Esophagus muscularis mucosa (tissue), 3 donors: ENCODE data around the gene CTTNBP2NL.

Experiments used
- POLR2A ChIP-seq: fragments of 450-650 bp; IDR thresholded peaks from one replicate; pipeline ENCODE4 v1.6.1; 2017; ENCODE audit warnings: antibody characterized with exemption, moderate library complexity, mild to moderate bottlenecking, low read depth
- POLR2AphosphoS5 ChIP-seq, 2 donors: sonication (generic); formaldehyde crosslinking; IDR thresholded peaks; one replicate each; pipeline ENCODE4 v1.6.1; 2017; ENCODE audit warnings: antibody characterized with exemption in 2 of 2
- TF ChIP-seq, protein P1 (sequence below), 3 experiments: fragments of 200-600 bp in 2 of 3; fragments of 450-650 bp in 1 of 3; sonication (generic) in 2 of 3; IDR thresholded peaks; one replicate each; pipeline ENCODE4 v1.5.1; 2017 to 2019; ENCODE audit warnings: antibody characterized with exemption in 3 of 3, mild to moderate bottlenecking in 2 of 3, moderate library complexity in 1 of 3

DNA sequence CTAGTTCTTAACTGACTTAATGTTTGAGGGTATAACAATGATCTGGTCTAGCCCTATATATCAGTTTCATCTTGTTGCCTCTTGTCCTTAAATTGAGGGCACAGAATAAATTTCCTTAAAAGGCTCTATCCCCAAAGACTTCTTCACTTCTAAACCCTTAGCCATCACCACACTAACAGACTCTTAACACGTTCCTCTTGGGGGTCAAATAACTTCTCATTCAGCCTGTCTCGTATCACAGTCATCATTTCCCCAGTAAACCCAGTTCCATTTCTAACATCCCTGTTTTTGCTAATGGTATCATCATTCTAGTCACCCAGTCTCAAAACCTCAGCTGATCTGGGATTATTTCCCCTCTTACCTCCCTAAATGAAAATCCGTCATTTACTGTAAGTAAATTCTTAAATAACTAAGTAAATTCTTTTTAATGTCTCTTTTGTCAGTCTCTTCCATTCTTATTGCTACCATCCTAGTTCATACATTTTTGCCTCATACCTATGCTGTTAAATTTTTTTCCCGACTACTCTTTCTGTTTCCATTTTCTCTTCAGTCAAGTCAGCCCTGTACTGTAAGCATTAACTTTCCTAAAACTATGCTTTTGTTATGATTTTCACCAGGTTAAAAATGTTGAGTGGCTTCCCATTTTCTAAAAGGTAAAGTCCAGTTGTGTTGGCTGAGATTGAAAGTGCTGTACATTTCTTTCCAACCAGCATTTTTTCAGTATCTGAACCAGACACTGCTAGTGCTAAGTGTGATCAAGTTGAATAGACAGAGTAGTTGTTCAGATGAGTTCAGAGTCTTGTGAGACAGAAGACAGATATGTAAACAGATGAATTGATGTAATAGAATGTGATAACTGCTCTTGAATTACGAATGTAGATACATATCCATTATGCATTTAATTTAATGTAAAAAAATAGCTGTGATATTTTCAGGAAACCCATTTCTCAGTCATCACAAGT, 6.9 kb downstream of the CTTNBP2NL start:
- TF ChIP-seq, protein P1, sequence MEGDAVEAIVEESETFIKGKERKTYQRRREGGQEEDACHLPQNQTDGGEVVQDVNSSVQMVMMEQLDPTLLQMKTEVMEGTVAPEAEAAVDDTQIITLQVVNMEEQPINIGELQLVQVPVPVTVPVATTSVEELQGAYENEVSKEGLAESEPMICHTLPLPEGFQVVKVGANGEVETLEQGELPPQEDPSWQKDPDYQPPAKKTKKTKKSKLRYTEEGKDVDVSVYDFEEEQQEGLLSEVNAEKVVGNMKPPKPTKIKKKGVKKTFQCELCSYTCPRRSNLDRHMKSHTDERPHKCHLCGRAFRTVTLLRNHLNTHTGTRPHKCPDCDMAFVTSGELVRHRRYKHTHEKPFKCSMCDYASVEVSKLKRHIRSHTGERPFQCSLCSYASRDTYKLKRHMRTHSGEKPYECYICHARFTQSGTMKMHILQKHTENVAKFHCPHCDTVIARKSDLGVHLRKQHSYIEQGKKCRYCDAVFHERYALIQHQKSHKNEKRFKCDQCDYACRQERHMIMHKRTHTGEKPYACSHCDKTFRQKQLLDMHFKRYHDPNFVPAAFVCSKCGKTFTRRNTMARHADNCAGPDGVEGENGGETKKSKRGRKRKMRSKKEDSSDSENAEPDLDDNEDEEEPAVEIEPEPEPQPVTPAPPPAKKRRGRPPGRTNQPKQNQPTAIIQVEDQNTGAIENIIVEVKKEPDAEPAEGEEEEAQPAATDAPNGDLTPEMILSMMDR (IDR thresholded peaks at IDR 0.05) = no peak
- TF ChIP-seq POLR2AphosphoS5 (IDR thresholded peaks at IDR 0.05) (no peak), POLR2A (no peak)
